GM08714 (cell line): ENCODE results near the gene OLA1.

Source experiments
- H3K4me3 ChIP-seq: fragments of 200-500 bp; sonication (Bioruptor generic); 2 replicates; pipeline ENCODE4 v1.5.1; 2014; ENCODE audit warnings: mild to moderate bottlenecking, low read length, inconsistent platforms
- ZNF274 ChIP-seq: IDR thresholded peaks from 2 replicates; pipeline ENCODE4 v1.6.1; 2012; ENCODE audit warnings: mild to moderate bottlenecking, low read depth, low read length

OLA1 gene

DNA sequence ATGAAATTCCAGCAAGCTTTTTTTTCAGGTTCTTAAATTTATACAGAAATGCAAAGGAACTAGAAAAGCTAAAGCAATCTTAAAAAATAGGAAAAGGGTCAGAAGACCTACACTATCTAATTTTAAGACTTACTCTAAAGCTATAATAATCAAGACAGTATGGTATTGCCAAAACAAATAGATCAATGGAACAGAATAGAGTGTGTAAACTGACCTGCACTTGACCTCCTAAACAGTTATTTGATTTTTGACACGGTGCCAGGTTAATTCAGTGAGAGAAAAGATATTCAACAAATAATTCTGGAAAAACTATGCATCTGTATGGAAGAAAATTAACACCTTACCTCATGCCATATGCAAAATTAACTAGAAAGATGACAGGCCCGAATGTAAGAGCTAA lies 73.6 kb downstream of the OLA1 start:
- no peak for TF ChIP-seq ZNF274

DNA sequence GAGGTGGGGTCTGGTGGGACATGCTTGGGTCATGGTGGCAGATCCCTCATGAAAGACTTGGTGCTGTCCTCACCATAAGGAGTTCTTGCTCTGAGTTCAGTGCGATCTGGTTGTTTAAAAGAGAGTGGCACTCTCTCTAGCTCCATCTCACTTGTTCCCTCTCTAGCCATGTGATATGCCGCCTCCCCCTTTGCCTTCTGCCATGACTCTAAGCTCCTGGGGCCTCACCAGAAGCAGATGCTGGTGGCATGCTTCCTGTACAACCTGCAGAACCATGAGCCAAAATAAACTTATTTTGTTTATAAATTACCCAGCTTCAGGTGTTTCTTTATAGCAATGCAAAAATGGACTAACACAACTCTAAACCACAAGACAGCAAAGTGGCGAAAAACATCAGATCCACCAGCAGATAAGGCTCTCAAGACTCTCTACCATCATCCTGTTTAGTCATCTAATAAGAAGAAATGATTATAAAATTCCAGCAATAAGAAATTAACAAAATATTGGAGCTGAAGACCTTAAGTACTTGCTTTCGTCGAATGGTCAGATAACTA lies 75.5 kb downstream of the OLA1 start:
- no peak overlapping the region for H3K4me3 ChIP-seq
- no peak for TF ChIP-seq ZNF274

More for the DNA sequence above, 73.6 kb downstream of the OLA1 start:
- no peak overlapping the region for H3K4me3 ChIP-seq

GRCh38 chr2:174171686-174172445 lies 76.5 kb downstream of the OLA1 start:
- no peak overlapping the region for H3K4me3 ChIP-seq
- TF ChIP-seq ZNF274, result no peak

DNA sequence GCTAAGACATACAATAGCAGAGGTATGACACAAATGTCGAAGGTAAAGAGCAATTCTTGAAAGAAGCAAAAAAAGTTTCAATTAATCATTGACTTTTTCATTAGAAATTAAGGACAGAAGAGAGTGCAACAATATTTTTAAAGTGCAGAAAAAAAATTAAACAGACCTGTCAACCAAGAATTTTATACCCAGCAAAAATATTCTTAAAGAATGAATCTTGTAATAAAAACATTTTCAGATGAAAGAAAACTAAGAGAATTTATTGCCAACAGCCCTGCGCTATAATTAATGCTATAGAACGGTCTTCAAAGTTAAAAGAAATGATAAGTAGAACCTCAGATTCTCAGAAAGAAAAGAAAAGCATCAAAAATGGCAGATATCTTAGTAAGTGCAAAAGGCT lies 79.0 kb downstream of the OLA1 start:
- no peak for TF ChIP-seq ZNF274
- no peak overlapping the region for H3K4me3 ChIP-seq

DNA sequence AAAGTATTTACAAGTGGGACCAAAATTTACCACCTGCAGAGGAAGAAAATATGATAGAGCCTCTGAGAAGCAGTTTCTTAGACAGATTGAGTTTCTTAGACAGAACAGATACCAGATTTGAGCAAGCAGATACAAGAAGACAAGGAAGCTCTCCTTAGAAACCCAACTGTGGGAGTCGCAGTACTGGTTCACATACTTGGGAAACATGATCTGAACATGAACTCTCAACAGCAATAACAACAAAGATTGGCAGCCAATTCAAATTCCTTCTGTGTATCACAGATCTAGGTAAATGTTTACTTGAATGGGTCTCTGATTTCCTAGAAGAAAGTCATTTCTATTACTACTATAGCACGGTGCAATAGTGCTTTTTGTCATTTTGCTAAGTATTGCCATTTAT lies 82.1 kb downstream of the OLA1 start:
- TF ChIP-seq ZNF274, result no peak
- H3K4me3 ChIP-seq, result no peak overlapping the region

GRCh38 chr2:174161490-174161889 lies 86.8 kb downstream of the OLA1 start:
- no peak overlapping the region for H3K4me3 ChIP-seq
- TF ChIP-seq ZNF274, result no peak

- no peak for TF ChIP-seq ZNF274
- H3K4me3 ChIP-seq, result no peak overlapping the region
These were observed 90.3 kb downstream of the OLA1 start for GRCh38 chr2:174158003-174158402.

DNA sequence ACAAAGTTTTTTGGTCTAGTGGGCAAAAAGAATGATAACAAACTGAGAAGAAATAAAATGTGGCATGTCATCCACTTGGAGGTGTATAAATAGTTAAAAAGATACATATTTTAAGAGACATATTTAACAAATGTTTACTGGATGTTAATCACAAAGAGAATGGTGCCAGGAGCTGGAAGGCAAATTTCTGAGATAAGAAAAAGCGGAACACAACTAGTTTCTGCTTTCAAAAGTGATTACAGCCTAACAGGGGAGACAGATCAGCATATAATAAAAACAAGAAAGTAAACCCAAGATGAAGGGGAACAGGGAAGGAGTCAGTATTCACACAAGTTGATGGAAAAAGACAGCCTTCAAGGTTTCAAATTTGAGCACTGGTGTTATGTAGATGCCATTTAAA lies 91.3 kb downstream of the OLA1 start:
- H3K4me3 ChIP-seq, result no peak overlapping the region

DNA sequence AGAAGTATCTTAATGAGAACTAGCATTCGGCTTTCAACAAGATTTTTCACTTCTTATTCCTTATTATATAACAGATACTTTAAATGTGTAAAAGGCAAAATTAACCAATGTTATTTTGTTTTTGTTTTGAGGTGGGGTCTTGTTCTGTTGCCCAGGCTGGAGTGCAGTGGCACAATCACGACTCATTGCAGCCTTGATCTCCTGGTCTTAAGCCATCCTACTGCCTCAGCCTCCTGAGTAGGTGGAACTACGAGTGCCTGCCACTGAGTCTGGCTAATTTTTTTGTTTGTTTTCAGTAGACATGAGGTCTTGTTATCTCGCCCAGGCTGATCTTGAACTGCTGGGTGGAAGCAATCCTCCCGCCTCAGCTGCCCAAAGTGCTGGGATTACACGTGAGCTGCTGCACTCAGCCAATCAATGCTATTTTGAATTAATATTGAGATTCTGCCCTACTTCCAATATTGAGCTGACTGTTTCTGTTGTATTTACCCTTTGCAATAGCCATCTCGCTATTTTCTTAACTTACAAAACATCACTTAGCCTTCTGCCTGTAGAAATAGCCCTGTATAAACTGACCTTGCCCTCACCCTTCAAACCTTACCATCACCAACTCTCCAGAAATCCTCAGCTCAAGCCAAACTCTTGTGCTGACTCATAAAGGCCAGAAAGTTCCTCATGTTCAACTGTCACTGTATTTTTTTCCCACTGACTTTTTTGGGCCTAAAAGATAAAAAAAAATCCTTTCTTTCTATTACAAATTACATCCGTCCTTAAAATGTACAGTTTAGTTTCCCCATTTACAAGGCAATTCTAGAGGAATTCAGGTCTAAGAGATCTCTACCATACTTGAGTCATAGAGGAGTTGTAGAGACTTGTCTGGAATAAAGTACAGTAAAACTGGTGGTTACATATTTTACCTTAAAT lies 94.3 kb downstream of the OLA1 start:
- TF ChIP-seq ZNF274, result no peak
- H3K4me3 ChIP-seq, result no peak overlapping the region

More for the DNA sequence above, 91.3 kb downstream of the OLA1 start:
- no peak for TF ChIP-seq ZNF274

DNA sequence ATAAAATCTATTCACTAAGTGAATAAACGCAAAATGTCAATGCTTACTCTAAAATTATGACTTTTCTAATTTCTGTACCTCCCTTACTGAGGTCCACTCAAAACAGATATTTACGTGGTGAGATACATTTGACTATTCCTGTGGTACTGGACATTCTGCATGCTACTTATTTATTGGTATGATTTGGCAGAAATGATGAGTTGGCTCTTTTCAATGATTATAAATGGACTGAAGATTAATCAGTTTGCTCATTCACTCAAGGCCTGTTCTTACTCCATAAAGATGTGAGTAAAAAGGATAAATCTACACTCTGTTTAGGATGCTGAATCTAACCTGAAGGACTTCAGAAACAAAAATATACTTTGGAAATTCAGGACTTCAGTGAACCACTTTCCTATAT lies 98.8 kb downstream of the OLA1 start:
- no peak overlapping the region for H3K4me3 ChIP-seq
- no peak for TF ChIP-seq ZNF274

DNA sequence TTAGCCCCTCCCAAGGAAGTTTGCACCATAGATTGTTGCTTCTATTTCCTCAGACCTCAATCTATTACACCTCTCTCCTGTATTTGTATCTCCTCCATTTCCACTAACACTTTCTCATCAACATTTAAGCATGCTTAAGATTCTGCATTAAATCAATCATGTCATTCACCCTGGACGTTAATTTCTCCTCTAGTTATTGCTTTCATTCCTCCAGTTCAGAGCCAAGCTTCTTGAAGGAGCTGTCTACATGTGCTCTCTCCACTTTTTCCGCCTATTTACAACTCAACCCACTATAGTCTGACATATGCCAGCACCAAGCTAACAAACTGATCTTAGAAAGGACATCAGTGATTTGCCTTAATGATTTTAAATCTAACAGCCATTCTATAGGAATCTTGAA lies 99.5 kb downstream of the OLA1 start:
- H3K4me3 ChIP-seq, result no peak overlapping the region
- no peak for TF ChIP-seq ZNF274

GRCh38 chr2:174145827-174146226 lies 102.5 kb downstream of the OLA1 start:
- no peak overlapping the region for H3K4me3 ChIP-seq
- TF ChIP-seq ZNF274, result no peak

DNA sequence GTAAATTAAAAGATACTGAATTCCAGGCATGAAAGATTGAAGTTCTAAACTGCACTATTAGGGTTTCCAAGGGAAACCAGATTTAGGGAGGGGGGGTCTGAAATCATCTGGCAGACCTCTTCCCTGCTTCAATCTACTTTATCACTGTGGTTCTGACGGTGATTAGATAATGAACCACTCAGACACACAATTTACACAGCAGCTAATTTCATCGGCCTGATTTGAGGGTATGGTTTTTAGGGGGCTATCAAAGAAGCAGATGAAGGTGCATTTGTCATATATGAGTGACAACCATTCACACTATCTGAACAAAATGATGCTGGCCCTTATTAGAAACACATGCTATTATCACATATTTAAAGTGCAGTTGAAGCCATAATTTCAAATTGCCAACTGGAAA lies 106.0 kb downstream of the OLA1 start:
- TF ChIP-seq ZNF274, result no peak

GRCh38 chr2:174138161-174138560 lies 110.2 kb downstream of the OLA1 start:
- TF ChIP-seq ZNF274, result no peak
- no peak overlapping the region for H3K4me3 ChIP-seq

More for the DNA sequence above, 106.0 kb downstream of the OLA1 start:
- H3K4me3 ChIP-seq, result no peak overlapping the region

DNA sequence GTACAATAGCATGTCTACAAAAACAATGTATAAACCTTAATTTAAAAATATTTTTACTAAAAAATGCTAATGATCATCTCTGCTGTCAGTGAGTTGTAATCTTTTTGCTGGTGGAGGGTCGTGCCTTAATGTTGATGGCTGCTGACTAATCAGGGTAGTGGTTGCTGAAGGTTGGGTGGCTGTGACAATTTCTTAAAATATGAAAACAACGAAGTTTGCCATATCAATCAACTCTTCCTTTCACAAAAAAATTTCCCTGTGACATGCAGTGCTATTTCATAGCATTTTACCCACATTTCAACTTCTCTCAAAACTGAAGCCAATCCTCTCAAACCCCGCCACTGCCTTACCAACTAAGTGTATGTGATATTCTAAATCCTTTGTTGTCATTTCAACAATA lies 112.4 kb downstream of the OLA1 start:
- H3K4me3 ChIP-seq, result no peak overlapping the region
- TF ChIP-seq ZNF274, result no peak
